HL-60/S4 (cell line): Measurements from ENCODE around the gene CHST11.

Experiments
- in situ Hi-C: fragments of 300-500 bp; cut with MboI; formaldehyde crosslinking; loops from 2 replicates; pipeline ENCODE4 v1.14.3; 2022; ENCODE audit warnings: low sequenced_read_pairs

The CHST11 gene

DNA sequence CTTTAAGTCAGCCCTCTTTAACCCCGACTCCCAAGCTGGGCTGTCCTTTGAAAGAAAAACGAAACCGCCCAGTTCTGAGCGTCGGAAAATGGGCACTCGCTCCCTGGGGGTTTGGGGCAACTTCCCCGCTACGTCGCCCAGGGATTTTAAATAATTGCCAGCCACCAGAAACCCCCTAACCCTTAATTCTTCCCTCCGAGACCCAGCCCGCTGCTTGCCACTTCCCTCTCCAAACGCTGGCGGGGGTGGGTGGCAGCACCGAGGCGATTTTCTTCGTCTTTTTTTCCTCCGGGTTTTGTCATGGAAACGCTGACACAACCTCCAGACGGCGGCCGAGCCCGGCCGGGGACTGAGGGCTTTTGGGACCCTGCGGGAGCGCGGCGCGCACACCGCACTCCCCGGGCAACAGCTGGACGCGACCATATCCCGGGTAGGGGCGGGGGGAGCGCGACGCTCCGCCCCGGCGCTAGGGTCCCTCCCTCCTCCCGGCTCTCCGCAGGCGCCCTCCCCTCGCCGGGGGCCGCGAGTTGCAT lies at the start of gene CHST11:
CHST11 (plus strand) TSS at position 532 of the 533 bp plus-strand sequence.
- in situ Hi-C loops, result no loop called here

DNA sequence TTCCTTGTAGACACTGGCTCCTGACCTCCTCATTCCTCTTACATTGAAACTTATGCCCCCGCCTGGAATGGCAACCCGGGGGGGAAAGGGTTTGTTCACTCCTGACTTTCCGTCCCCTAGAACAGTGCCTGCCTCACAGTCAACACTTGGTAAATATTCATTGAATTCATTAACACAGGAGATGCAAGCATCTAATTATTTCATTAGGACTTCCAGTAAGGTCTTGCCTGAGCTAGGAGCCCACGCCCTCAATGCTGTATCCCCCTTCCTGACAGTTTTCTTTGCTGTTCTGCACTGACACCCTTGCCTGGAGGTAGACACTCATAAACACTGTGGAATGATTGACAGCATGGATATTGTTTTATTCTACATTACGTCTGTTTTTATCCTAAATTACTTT lies 49.3 kb upstream of the CHST11 start:
- in situ Hi-C loops, result no loop called here

DNA sequence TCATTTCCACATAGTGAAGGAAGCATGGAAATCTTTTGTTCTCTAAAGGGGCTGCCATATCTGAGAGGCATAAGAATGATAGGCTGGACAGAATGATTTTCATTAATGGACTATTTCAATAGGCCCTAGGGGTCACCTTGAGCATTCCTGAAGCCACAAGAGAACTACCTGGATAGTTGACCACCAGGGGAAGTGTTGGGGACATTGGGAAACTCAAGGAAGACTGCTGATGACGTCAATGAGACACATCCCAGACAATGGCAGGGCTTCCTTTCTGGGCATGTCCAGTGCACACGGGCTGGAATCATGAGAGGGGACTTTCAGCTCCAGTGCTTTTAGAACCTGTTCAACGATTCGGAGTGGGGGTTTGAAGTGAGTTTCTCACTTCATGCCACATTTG lies 48.8 kb upstream of the CHST11 start:
- in situ Hi-C loops, result no loop called here

DNA sequence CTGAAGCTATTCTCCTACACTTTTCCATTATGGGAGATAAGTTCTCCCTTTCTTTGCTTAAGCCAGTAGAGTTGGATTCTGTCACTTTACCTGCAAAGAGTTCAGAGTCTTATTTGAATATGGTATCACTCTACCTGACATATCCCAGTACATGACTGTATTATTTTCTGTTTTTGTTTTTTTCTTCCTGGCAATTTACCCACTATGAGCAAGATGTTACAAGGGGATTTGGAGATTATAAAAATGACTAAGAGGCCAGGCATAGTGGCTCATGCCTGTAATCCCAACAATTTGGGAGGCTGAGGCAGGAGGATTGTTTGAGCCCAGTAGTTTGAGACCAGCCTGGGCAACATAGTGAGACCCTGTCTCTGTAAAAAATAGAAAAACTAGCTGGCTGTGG lies 46.4 kb upstream of the CHST11 start:
- in situ Hi-C loops, result no loop called here

DNA sequence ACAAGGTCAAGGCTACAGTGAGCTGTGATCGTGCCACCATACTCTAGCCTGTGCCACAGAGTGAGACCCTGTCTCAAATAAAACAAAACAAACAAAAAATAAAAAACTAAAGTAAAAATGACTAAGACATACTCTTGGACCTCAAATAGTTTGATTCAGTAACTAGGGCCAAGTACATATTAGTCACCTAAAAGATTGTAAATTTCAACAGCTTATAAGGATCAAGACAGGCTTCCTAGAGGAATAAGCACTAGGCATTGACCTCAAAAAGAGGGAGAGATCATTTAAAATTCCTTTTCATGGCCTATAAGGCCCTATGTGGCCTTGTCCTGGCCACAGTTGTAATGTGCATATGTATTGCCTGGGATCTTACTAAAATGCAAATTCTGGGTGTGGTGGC lies 46.0 kb upstream of the CHST11 start:
- in situ Hi-C loops, result no loop called here

DNA sequence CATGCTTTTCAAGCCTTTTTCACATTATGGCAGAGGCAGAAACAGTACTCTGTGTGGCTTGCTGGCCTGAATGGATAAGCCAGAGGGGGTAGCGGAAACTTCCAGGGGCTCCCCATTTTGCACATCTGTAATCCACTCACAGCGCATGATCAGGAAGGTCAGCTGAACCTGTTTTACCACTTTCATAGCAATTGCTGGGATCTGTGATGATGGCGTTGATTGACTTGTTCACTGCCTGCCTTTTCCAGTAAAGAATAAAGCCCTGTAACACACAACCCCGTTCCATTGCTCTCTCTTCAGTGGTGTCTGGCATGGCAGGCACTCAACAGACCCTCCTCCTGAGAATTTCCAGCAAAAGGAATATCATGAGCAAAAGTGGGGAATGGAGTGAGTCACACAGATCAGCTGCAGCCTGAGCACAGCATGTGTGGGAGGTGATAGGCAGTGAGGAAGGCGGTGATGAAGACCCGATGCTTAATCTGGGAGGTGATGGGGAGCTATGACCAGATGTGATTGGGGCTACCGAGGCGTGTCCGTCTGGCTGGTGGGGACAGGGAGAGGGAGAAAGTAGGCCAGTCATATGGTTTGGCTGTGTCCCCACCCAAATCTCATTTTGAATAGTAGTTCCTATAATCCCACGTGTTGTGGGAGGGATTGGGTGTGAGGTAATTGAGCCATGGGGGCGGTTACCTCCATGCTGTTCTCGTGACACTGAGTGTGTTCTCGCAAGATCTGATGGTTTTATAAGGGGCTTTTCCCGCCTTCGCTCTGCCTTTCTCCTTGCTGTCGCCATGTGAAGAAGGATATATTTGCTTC lies 44.7 kb upstream of the CHST11 start:
- in situ Hi-C loops, result no loop called here

DNA sequence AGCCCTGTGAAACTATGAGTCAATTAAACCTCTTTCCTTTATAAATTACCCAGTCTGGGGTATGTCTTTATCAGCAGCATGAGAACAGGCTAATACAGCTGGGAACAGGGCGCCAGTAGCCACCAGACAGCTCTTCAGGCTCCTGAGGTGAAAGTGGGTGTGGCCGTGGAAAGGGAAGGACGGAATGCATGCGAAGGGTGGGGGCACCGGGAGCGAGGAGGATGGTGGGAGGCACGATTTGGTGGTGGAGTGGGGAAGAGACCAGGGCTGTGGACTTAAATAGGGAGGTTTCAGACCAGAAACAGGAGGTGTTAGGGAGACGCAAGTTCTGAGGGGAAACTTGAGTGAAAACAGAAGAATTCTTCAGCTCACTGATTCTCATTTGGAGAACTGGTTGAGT lies 44.1 kb upstream of the CHST11 start:
- in situ Hi-C loops, result no loop called here

DNA sequence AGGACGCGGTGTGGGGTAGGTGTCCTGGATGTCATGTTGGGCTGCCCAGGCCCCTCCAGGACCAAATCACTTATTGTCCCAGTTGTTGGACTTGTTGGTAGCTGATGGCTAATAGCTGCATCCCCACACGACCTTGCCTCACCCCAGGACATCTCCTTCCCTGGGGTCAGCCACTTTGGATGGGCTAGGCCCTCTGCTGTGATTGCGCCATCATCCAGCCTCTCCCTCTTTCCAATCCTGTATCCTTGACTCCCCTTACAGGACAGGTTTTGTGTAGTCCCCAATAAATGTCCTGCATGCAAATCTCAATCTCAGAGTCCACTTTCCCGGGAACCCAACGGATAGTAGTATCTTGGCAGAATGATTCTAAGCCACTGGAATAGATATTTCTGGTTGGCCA lies 43.4 kb upstream of the CHST11 start:
- in situ Hi-C loops, result no loop called here

DNA sequence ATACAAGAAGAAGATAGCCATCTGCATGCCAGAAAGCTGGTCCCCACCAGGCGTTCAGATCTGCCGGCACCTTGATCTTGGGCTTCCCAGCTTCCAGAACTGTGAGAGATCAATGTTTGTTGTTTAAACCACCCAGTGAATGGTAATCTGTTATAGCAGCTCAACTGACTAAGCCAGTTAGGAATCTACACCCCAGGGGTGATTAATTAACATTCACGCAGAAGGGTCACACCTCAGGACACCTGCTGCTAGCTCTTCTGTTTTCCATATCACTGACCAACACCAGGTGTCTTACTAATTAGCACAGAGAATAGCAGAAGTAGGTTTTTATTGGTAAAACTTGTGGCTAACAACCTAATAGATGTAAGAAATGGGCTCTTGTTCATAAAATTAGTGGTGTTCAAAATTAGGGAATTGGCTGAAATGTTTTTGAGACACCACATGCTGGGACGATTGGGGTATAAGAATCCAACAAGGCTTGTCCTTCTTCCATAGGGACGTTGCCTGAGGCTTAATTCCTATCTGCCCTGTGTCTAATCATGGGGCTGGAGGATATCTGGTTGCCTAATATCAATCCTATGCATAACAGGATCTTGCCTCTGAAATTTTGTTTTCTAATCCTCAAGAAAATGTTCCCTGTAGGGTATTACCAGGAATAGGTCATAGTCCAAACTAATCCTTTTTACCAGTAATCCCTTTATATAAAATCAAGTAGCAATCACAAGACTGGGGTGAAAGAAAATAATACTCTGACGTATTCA lies 42.0 kb upstream of the CHST11 start:
- in situ Hi-C loops, result no loop called here

DNA sequence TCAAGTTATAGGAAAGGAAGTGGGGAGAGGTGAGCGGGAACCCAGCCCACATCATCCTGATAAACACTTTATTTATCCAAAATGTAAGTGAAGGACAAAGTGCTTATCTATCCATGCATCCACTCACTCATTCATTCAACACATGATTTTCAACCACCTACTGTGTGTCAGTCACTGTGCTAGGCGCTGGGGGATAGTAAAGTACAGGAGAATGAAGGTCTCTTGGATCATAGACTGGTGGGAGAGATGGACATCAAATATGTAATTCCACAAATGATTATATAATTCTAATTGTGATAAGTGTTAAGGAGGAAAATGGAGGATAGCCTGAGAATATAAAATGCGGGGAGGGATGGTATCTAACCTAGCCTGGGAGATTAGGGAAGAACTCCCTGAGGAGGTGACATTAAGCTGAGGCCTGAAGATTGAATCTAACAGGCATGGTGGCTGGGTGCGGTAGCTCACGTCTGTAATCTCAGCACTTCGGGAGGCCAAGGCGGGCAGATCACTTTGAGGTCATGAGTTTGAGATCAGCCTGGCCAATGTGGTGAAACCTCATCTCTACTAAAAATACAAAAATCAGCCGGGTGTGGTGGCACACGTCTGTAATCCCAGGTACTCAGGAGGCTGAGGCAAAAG lies 41.3 kb upstream of the CHST11 start:
- in situ Hi-C loops, result no loop called here

DNA sequence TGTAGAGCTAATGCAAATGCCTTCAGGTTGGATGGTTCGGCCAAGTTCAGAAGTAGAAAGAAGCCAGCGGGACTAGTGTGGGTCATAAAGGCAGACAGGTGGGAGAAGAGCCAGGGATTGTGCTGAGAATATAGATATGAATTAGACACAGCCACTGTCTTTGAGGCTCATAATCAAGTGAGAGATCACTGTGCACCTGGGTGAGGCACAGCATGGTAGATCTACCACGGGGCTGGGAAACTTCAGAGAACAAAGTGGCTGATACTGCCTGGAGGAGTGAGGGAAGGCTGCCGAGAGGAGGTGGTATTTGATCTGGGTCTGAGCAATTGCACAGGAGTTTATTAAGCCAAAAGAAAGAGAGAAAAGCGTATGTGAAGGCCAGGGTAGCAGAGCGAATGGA lies 40.6 kb upstream of the CHST11 start:
- in situ Hi-C loops, result no loop called here

DNA sequence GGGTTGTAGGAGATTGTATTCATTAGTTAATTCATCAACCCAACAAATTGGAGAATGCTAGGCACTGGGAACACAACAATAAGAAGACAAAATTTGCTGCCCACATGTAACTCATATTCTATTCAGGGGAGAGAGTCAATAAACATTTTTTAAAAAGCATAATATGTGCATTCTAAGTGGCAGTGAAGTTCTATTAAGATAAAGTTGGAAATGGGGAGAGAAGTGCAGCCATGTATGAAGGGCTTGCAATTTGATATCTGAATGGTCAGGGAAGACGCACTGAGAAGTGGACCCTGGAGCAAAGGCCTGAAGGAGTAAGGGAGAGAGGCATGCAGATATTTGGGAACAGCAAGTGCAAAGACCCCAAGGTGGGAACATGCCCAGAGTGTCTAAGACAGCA lies 40.2 kb upstream of the CHST11 start:
- in situ Hi-C loops, result no loop called here

DNA sequence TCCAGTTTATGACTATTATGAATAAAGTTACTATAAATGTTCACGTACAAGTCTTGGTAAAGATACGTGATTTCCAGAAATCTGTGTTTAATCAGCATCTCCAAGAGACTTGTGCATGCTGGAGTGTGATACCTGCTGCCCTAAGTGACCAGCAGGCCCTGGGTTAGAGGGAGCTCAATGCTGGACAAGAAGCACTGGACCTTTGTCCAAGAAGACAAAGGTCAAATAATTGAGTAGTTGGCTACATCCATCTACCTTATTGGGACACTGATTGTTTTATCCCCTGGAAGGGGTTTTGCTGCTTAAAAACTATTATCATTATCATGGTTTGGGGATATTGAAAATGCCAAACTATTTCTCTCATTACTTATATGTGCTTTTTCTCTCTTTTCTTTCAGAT lies 37.0 kb upstream of the CHST11 start:
- in situ Hi-C loops, result no loop called here

DNA sequence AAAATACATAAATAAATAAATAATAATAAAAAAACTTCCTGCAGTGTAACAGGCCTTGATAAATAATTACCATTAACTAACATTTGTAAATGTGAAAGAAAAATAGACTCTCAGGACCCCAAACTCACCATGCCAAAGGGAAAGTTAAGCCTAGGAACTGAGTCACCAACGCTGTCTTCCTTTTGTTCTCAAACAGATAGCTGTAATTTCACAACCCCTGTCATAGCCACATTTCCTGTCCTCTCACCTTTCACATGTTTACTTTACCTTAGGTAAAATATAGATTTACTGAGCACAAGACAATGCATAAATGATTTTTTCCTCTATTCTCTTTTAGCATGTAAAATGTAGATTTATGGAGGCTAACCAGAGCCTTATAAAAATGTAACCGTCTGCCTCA lies 35.9 kb upstream of the CHST11 start:
- in situ Hi-C loops, result no loop called here

DNA sequence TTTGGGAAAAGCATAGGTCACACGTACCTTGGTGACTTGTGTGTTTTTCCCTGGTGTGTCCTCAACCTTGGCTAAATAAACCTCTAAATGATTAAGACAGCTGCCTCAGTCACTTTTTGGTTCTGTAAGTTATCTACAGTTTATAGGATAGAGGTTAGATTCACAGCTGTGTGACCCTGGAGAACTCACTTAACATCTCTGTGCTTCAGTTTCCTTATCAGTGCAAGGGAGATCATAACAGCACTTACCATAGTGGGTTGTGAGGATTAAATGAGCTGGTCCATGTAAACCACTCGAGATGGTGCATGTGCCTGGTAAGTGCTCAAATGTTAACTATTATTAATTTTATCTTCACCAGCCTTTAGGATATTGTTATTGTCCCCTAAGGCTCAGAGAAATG lies 35.4 kb upstream of the CHST11 start:
- in situ Hi-C loops, result no loop called here

DNA sequence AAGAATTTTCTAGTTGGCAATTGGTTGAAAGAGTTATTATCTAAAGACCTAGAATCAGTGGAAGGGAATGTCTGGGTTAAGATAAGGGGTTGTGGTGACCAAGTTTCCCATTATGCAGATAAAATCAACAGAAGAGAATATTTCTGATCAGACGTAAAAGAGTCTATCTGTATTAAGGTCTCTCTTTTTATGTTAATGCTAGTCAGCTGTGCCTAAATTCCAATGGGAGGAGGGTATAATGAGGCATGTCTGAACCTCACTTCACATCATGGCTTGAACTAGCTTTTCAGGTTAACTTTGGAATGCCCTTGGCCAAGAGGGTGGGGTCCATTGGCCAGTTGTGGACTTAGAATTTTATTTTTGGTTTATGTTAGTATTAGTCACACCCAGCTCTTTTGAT lies 34.3 kb upstream of the CHST11 start:
- in situ Hi-C loops, result no loop called here

DNA sequence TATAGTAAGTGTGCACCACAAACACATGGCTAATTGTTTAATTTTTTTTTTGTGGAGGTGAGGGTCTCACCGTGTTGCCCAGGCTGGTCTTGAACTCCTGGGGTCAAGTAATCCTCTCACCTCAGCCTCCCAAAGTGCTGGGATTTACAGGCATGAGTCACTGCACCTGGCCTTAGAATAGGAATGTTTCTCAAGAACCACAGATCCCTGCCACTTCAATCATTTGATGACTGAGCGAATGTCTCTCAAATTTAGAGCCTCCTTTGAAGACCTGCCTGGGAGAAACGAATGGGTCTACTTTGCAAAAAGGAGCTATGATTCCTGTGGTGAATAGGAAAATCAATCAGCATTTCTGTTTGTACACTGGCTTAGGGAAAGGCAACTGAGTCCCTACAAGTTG lies 33.5 kb upstream of the CHST11 start:
- in situ Hi-C loops, result no loop called here

DNA sequence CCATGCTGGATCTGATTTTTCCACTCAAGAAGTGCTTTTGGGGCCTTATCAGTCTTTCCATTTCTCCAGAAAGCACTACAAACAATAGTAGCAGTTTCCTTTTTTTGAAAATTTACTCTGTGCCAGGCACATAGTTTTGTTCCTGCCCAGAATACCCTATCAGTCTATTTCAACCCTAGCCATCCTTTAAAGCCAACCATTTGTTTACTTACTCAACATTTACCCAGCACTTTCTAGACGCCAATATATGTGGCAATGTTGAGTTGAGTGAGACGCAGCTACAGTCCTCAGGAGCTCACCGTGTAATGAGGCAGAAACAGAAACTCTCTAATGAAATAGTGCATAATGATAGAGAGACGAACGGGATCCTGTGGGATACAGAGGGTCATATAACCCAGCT lies 32.9 kb upstream of the CHST11 start:
- in situ Hi-C loops, result no loop called here

DNA sequence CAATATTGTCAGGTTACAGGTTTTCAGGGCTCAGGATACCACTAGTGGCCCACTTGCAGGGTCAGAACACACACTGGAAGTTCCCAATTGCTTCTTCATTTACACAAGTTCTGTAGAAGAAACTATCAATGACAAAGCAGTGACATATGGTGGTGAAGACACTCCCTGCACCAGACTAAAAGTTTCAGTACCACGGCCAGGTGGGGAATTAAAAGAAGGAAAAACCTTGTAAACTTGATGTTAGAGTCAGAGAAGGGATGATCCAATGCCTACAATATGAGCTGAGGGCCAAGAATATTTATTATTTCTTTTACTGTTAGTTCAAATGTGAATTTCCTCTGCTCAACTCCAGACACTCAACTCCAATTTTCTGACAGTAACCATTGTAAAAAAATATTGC lies 31.8 kb upstream of the CHST11 start:
- in situ Hi-C loops, result no loop called here

DNA sequence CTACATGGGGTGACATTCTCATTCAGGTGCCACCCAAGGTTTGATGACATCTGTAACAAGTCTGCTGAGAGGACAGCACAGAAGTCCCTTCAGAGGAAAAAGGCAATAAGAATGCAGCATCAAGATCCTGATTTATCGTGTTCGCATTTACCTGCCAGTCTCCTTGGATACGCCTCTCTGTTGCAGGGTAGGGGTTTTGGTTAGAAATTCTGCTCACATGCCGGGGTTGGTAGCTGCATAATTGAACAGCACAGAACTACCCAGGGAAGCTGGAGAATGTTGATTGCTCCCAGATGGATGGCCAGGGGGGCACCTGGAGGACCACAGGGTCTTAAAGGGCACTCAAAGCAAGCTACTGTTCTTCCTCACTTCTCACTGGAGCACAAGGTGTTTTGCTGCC lies 31.1 kb upstream of the CHST11 start:
- in situ Hi-C loops, result no loop called here

DNA sequence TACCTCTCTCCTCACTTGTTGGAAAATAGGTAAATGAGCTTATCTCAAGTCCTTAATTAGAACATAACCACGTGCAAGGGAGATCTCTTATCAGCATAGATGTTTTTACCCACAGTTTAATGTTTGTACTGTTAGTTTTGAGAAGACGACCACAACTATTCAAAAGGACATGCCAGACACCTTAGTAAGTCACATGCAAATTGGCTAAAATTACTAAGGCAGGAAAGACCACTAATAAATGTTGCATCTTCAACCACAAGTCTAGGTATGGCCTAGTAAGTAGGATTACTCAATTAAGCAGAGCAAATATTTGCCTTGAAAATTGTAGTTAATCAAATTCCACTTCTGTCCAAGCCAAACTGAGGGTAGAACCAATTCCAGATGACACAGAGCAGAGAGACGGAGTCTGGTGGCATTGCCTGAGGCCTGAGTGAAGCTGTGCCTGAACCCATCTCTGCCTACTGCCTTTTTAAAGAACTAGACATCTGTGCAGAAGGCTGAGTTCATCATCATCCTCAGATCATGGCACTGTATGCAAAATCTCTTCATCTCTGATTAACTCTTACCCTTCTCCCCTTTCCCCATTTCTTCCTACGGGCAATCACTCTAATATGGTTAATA lies 29.7 kb upstream of the CHST11 start:
- in situ Hi-C loops, result no loop called here
